ENCODE results near the gene DENND4C. TPM values are rescaled to one million over a fixed set of nuclear protein-coding genes. Genes with fewer than 3 reads are reported as not detected.

The DENND4C gene
- 100 to 1,000 TPM; 146 to 158 (median 148) TPM for total RNA-seq

DNA sequence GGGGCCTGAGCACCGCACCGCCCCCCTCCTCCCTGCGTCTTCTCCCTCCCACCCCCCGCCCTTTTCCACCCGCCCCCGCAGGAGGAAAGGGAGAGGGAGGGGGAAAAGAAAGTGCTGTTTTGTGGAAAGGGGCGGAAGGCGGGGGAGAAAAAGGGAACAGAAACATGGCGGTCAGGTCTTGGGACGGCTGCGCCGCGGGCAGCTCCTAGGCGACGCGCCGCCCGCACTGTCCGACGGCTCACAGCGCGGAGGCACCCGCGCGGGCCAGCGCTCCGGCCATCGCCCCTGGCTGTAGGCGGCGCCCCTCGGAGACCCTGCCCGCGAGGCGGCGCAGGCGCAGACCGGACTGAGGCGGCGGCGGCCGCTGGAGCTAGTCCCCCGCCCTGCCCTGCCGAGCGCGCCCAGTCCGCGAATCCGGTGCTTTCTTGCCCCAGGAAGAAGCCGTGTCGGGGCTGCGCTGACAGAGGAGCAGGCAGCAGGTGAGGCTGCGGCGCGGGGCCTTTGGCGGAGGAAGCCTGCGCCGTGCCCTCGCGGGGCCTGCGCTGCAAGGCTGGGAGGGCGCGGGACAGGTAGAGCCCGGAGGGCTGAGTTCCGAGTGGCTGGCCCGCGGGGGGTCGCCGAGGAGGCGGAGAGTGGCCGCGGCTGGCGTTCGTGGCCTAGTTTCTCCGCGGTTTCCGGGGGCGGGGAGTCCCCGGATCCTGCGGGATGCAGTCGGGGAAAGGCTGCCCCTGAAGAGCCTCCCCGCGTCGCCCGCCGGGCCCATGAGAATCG lies at the start of gene DENND4C:
TSS of gene DENND4C (plus strand) at position 339 of the 771 bp plus-strand sequence. CDS start 45,482 bp downstream, outside the sequence.
- TF ChIP-seq POLR2AphosphoS5 (IDR thresholded peaks at IDR 0.05) (peak; percentile 73 to 81 (median 75)), POLR2A (IDR thresholded peaks at IDR 0.05) (peak; percentile 49)
- TF ChIP-seq, protein P1, sequence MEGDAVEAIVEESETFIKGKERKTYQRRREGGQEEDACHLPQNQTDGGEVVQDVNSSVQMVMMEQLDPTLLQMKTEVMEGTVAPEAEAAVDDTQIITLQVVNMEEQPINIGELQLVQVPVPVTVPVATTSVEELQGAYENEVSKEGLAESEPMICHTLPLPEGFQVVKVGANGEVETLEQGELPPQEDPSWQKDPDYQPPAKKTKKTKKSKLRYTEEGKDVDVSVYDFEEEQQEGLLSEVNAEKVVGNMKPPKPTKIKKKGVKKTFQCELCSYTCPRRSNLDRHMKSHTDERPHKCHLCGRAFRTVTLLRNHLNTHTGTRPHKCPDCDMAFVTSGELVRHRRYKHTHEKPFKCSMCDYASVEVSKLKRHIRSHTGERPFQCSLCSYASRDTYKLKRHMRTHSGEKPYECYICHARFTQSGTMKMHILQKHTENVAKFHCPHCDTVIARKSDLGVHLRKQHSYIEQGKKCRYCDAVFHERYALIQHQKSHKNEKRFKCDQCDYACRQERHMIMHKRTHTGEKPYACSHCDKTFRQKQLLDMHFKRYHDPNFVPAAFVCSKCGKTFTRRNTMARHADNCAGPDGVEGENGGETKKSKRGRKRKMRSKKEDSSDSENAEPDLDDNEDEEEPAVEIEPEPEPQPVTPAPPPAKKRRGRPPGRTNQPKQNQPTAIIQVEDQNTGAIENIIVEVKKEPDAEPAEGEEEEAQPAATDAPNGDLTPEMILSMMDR (IDR thresholded peaks at IDR 0.05), result peak in 1 of 3 donors; percentile 12
- peak; percentile 76 to 82 for DNase-seq (ENCODE audit: low spot score in 2 of 2)
- Histone ChIP-seq H3K9me3 (no peaks in the 10 kb centered on the region), H3K27ac (peak within 1 kb of the TSS; percentile 98 to 99), H3K4me1 (peaks cover 0 to 8% of the 10 kb centered on the region in 2 donors), H3K4me3 (peak within 1 kb of the TSS; percentile 72 to 100 (median 97)), H3K27me3 (no peaks in the 10 kb centered on the region), H3K36me3 (no peaks in the 10 kb centered on the region)
- intact Hi-C loops (cut with DNase I; ENCODE audit: low total_unique reads), result no loop called here

DNA sequence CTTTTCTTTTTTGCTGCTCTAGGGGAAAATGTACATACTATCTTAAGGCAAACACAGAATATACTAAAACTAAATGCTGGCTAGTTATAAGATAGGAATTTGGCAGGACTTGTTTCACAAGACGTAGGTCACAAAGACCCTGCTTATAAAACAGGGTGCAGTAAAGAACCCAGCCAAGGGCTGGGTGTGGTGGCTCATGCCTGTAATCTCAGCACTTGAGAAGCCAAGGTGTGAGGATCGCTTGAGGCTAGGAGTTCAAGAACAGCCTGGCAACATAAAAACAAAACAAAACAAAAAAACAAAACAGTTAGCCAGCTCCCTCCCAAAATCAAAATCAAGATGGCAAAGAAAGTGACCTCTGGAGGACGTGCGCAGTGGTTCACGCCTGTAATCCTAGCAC lies 49.5 kb upstream of the DENND4C start:
- Histone ChIP-seq H3K36me3 (no peaks in the 10 kb centered on the region), H3K27me3 (no peaks in the 10 kb centered on the region), H3K9me3 (no peaks in the 10 kb centered on the region), H3K4me3 (no peak overlapping the region), H3K4me1 (peaks cover 0 to 8% of the 10 kb centered on the region in 2 donors), H3K27ac (peak overlapping the region in 1 of 2 donors; percentile 32)
- no peak for DNase-seq (ENCODE audit: low spot score in 2 of 2)
- intact Hi-C loops (cut with DNase I; ENCODE audit: low total_unique reads), result no loop called here
- no peak for TF ChIP-seq POLR2A (IDR thresholded peaks at IDR 0.05)
- TF ChIP-seq, protein P1 (IDR thresholded peaks at IDR 0.05), result no peak
- TF ChIP-seq POLR2AphosphoS5 (IDR thresholded peaks at IDR 0.05), result no peak

DNA sequence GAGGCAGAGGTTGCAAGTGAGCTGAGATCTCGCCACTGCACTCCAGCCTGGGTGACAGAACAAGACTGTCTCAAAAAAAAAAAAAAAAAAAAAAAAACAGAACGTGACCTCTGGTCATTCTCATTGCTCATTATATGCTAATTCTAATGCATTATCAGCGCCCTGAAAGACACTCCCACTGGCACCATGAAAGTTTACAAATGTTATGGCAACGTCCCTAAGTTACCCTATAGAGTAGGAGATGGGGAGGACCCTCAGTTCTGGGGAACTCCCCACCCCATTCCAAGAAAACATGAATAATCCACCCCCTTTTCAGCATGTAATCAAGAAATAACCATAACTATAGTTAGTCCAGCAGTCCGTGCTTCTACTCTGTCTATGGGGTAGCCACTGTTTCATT lies 48.9 kb upstream of the DENND4C start:
- Histone ChIP-seq H3K36me3 (no peaks in the 10 kb centered on the region), H3K9me3 (no peaks in the 10 kb centered on the region), H3K4me1 (peaks cover 0 to 8% of the 10 kb centered on the region in 2 donors), H3K27ac (peak overlapping the region; percentile 58 to 85), H3K4me3 (no peak overlapping the region), H3K27me3 (no peaks in the 10 kb centered on the region)
- TF ChIP-seq POLR2A (IDR thresholded peaks at IDR 0.05) (no peak), POLR2AphosphoS5 (IDR thresholded peaks at IDR 0.05) (no peak)
- TF ChIP-seq, protein P1 (IDR thresholded peaks at IDR 0.05), result no peak
- intact Hi-C loops (cut with DNase I; ENCODE audit: low total_unique reads), result no loop called here
- no peak for DNase-seq (ENCODE audit: low spot score in 2 of 2)

DNA sequence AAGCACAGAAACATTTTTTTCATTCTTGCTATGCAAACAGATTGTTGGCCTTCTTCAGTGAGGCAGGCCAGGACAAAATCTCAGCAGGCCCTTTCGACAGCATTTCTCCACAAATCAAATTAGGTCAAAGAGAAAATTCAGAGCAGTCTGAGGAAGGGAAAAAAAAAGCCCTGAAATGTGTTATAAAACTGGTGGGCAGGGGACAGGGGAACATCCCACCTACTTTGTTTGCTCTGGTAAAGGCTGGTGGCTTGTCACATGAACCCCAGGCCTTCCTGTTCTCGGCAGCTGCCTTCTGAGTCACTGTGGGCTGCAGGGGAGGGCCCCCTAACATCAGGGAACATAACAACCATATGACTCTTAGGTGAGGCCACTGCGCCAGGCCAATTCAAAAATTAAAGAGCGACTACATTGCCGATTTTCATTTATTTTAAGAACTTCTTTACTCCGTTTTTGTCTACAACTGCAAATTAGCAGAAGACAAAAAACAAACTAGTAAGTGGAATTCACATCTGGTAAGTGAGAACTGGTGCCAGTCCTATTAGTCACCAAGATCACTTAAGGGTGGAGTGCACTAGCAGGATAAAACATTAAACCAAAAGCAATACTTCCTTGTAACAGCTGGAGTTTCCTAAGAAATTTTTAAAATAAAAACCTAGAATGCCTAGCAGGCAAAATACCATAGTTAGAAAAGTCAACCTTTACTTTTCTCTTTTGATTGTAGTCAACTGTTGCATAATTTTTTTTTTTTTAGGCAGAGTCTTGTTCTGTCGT lies 46.2 kb upstream of the DENND4C start:
- DNase-seq (ENCODE audit: low spot score in 2 of 2), result peak in 1 of 2 donors; percentile 86
- Histone ChIP-seq H3K4me1 (peaks cover 0 to 8% of the 10 kb centered on the region in 2 donors), H3K27ac (peak overlapping the region; percentile 85 to 95), H3K36me3 (no peaks in the 10 kb centered on the region), H3K4me3 (no peak overlapping the region), H3K9me3 (no peaks in the 10 kb centered on the region), H3K27me3 (no peaks in the 10 kb centered on the region)
- intact Hi-C loops (cut with DNase I; ENCODE audit: low total_unique reads), result no loop called here
- TF ChIP-seq POLR2A (IDR thresholded peaks at IDR 0.05) (peak; percentile 5), POLR2AphosphoS5 (IDR thresholded peaks at IDR 0.05) (peak; percentile 16 to 92 (median 66))
- TF ChIP-seq, protein P1 (IDR thresholded peaks at IDR 0.05), result no peak
